ENCODE data around the gene FRYL. TPM values are rescaled to one million over a fixed set of nuclear protein-coding genes. Genes with fewer than 3 reads are reported as not detected.

Gene FRYL
- total and polyA plus RNA-seq, 2 of the 8 experiments (the other 6 are each of a cell fraction or from before 2014, with no cell fraction given), result 8.0 to 36.5 TPM

DNA sequence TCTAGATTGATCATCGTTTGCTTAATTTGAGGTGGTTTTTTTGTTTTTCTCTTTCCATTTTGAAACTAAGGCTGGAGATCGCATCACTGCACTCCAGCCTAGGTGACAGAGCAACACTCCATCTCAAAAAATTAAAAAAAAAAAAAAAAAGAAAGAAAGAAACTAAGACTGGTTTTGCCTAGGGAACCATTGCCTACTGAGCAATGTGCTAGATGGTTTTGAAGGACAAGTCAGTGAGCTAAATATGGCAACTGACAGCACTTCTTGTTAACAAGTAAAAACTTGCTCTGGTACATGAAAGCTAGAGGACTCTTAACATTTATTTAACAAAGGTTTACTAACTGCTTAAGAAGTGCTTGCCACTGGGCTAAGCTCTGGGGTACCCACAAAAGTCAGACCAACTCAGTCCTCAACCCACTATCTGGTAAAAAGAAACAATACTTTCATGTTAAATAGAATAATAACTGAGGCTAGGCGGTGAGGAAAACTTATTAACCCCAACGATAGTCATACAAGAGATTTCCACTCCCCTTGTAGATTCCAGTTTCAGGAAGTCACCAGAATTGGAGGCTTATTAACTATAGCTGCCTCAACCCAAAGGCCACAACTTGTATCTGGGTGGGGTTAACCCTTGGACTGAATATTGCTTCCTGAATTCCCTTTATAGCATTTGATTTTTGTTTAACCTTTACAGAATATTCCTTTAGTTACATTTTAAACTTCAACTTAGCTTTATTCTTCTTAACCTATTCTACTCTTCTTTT is 111.6 kb downstream of the FRYL start:
- Histone ChIP-seq H3K18ac (ENCODE audit: extremely low read depth, low read length) (no peak overlapping the region), H3K23ac (ENCODE audit: insufficient read length) (no peak overlapping the region), H3K14ac (ENCODE audit: insufficient read length) (no peak overlapping the region), H2BK5ac (ENCODE audit: low read depth, low read length) (no peak overlapping the region), H3K4me2 (ENCODE audit: insufficient read depth in 1 of 2, low read depth in 2 of 2, low read length in 2 of 2) (no peak overlapping the region), H3K4me1 (replicated peaks in 1 of 4; ENCODE audit: control insufficient read depth in 3 of 4, insufficient read depth in 4 of 4, low read length in 3 of 4) (no peaks in the 10 kb centered on the region), H3K27me3 (replicated peaks in 1 of 4; ENCODE audit: control insufficient read depth in 3 of 4, extremely low read depth in 1 of 4, insufficient read depth in 3 of 4, low read length in 3 of 4) (no peaks in the 10 kb centered on the region), H4K8ac (ENCODE audit: extremely low read depth, insufficient read depth, low read length) (no peak overlapping the region), H3K79me2 (ENCODE audit: control insufficient read depth in 1 of 2, insufficient read depth in 2 of 2, low read length in 2 of 2) (peaks cover 0 to 32% of the 10 kb centered on the region in 2 experiments; a peak in 2 of 4 replicates), H2AFZ (ENCODE audit: low read length) (no peak overlapping the region), H3K36me3 (ENCODE audit: control insufficient read depth in 2 of 4, insufficient read depth in 4 of 4, low read length in 3 of 4) (no peaks in the 10 kb centered on the region), H3K79me1 (ENCODE audit: low read depth, low read length) (peaks cover 4% of the 10 kb centered on the region; the same call in 1 of the 2 replicates), H3K9me3 (ENCODE audit: insufficient read depth in 2 of 2, low read depth in 1 of 2, low read length in 1 of 2) (no peaks in the 10 kb centered on the region), H4K91ac (replicated peaks; ENCODE audit: insufficient read length, low read length) (no peak overlapping the region), H4K5ac (ENCODE audit: insufficient read length, low read depth, low read length) (no peak overlapping the region), H2BK15ac (ENCODE audit: low read length) (no peak overlapping the region), H3K23me2 (ENCODE audit: low read depth, low read length) (no peaks in the 10 kb centered on the region), H4K20me1 (replicated peaks in 1 of 2; ENCODE audit: control insufficient read depth in 1 of 2, insufficient read depth in 2 of 2, low read length in 2 of 2) (no peaks in the 10 kb centered on the region), H2BK12ac (ENCODE audit: low read depth, low read length) (no peak overlapping the region), H2BK20ac (ENCODE audit: low read length) (no peak overlapping the region), H3K9ac (replicated peaks in 1 of 4; ENCODE audit: extremely low read depth in 1 of 4, low read depth in 3 of 4, low read length in 3 of 4) (no peak overlapping the region), H2AK5ac (ENCODE audit: low read depth, low read length) (no peak overlapping the region), H3K4me3 (ENCODE audit: extremely low read depth in 1 of 4, insufficient read depth in 2 of 4, low read depth in 3 of 4, low read length in 4 of 4) (no peak overlapping the region), H3K4ac (replicated peaks; ENCODE audit: insufficient read length, low read depth, low read length) (no peak overlapping the region), H2BK120ac (replicated peaks; ENCODE audit: low read depth, low read length) (no peak overlapping the region), H3K56ac (replicated peaks; ENCODE audit: insufficient read length, low read depth, low read length) (no peak overlapping the region), H3K27ac (ENCODE audit: low read depth, low read length) (no peak overlapping the region)
- CTCF ChIA-PET (ENCODE audit: partially characterized antibody), result interaction anchor here (1.1 to 1.6 kb wide), 4 partner anchors 11 to 90 kb away, joined by 3 to 5 read pairs (median 4); no protein-coding TSS in a partner anchor
- TF ChIP-seq EP300 (IDR thresholded peaks at IDR 0.05; ENCODE audit: borderline replicate concordance in 1 of 2, low read depth in 2 of 2, low read length in 2 of 2) (no peak), CEBPB (IDR thresholded peaks at IDR 0.05; ENCODE audit: low read depth, low read length) (no peak), PHF8 (conservative IDR thresholded peaks at IDR 0.05; ENCODE audit: low read depth, low read length) (no peak)
- DNase-seq (ENCODE audit: low read depth in 1 of 2, low spot score in 2 of 2), result no peak
- POLR2A ChIA-PET (ENCODE audit: partially characterized antibody), result no interaction called here
- WGBS, 2 experiments (ENCODE audit: extremely low coverage in 1 of 2, insufficient coverage in 1 of 2, insufficient read length in 1 of 2, insufficient replicate concordance in 2 of 2, low coverage in 1 of 2, low lambda C conversion rate in 2 of 2, missing lambda C conversion rate in 1 of 2), result 89% methylated on average over 4 of the region's 4 CpGs; no CpG with 5 or more reads in 1 of the 2 experiments
- no peak for FAIRE-seq

All from H1 (cell line).